ENCODE results near the gene MED13L. TPM values are rescaled to one million over a fixed set of nuclear protein-coding genes. Genes with fewer than 3 reads are reported as not detected.

The MED13L gene
- total and polyA plus RNA-seq, 2 of the 4 experiments (the other 2 are of a cell fraction): 17.9 to 49.1 TPM

DNA sequence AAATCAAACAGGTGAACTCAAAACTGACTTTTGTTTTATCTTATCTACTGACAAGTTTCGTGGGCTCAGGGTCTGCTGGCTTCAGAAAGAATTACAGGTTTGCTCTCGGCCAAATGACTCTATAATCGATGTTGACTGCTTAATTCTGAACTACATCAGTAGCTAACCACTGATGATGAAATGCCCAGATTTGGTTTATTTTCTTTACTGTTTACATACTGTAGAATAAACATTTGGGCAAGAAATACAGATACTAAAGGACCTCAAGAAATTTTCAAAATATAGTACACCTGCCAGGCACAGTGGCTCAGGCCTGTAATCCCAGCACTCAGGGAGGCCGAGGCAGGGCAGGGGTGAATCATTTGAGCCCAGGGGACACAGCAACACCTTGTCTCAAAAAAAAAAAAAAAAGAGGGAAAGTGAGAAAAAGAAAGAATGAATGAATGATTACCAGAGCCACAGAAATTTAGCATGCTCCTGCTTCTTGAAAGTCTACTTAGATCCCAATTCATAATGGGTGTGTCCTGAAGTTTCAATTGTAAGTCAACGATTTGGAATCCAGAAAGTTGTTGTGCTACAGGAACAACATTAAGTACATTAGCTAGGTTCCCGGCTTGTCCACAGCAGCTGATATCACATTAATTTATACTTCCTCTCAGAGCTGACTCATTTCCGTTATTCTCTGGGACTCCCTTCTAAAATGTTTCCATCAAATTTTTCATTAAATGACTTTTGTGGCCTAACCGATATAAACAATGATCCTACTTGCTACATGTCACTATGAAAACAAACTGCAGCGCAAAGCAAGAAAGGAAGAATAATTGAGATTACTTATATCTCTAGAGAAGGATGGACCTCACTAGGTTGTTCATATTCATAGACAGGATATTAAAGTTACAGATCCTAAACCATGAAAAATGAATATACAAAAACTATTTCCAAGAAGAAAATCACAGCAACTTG lies 134.3 kb downstream of the MED13L start:
- H2BK20ac ChIP-seq (ENCODE audit: low read depth, low read length): no peak overlapping the region
- peaks cover 15% of the 10 kb centered on the region for H3K4me1 ChIP-seq (ENCODE audit: control insufficient read depth, insufficient read depth, low read length)
- no peak overlapping the region for H2AFZ ChIP-seq (replicated peaks; ENCODE audit: low read length, poor library complexity)
- intact Hi-C loops (cut with micrococcal nuclease): loop anchor here (5.0 to 10.0 kb wide), 4 partner anchors 94 to 454 kb away; partner anchors contain the start of gene MED13L
- dilution Hi-C loops (cut with HindIII; ENCODE audit: low sequenced_read_pairs, unreplicated experiment): no loop called here
- no peaks in the 10 kb centered on the region for H3K27me3 ChIP-seq (ENCODE audit: control insufficient read depth, insufficient read depth, low read length)
- BruUV-seq (replicated peaks): no TSS peak
- H3K36me3 ChIP-seq (ENCODE audit: control insufficient read depth, insufficient read depth, low read length): no peaks in the 10 kb centered on the region
- H3K9ac ChIP-seq (ENCODE audit: low read depth, low read length): no peak overlapping the region
- peaks cover 26 to 70% of the 10 kb centered on the region in 2 experiments for H3K79me1 ChIP-seq (ENCODE audit: low read depth in 1 of 2, low read length in 2 of 2)
- H3K9me1 ChIP-seq (ENCODE audit: insufficient read depth, low read length): peaks cover 11% of the 10 kb centered on the region
- peak overlapping the region; percentile 68 for H2BK5ac ChIP-seq (ENCODE audit: low read depth, low read length, poor library complexity, severe bottlenecking)
- ChIA-PET POLR2A (ENCODE audit: unreplicated experiment) (no interaction called here), CTCF (interaction anchor here (1.0 kb wide), 1 partner anchor 21 kb away, joined by 3 read pairs; no protein-coding TSS in a partner anchor)
- no peak overlapping the region for H2BK15ac ChIP-seq (ENCODE audit: low read depth, low read length)
- no peak overlapping the region for H3K27ac ChIP-seq (ENCODE audit: insufficient read depth, low read length)
- no peak overlapping the region for H3K14ac ChIP-seq (replicated peaks; ENCODE audit: low read depth, low read length)
- no peak overlapping the region for H2AK9ac ChIP-seq (replicated peaks; ENCODE audit: low read depth, low read length, poor library complexity)
- H4K20me1 ChIP-seq (ENCODE audit: insufficient read depth, low read length): peaks cover 84% of the 10 kb centered on the region
- in situ Hi-C loops (cut with MboI; ENCODE audit: low sequenced_read_pairs): no loop called here
- no peak overlapping the region for H3K23ac ChIP-seq (ENCODE audit: low read depth, low read length)
- DNase-seq: peak; percentile 89
- H3K9me3 ChIP-seq (ENCODE audit: control insufficient read depth, insufficient read depth, low read length): no peaks in the 10 kb centered on the region
- H4K5ac ChIP-seq (ENCODE audit: low read depth, low read length): no peak overlapping the region
- no peak overlapping the region for H4K8ac ChIP-seq (ENCODE audit: low read depth in 2 of 2, low read length in 2 of 2)
- H3K18ac ChIP-seq (ENCODE audit: low read depth, low read length): no peak overlapping the region; the same call in 1 of the 2 replicates
- no peak overlapping the region for H2BK120ac ChIP-seq (ENCODE audit: low read depth, low read length)
- WGBS, 2 experiments (ENCODE audit: extremely low coverage in 2 of 2, insufficient read length in 1 of 2): no CpG with 5 or more reads among the region's 9 CpGs
- peak overlapping the region; percentile 74 for H3K4me2 ChIP-seq (ENCODE audit: low read depth, low read length)
- H3K56ac ChIP-seq (ENCODE audit: extremely low read depth, insufficient read depth, low read length): no peak overlapping the region
- peak; percentile 68 for ATAC-seq (ENCODE audit: low read depth)
- H3K4me3 ChIP-seq (ENCODE audit: insufficient read depth, low read depth, low read length): no peak overlapping the region
- TF ChIP-seq BHLHE40 (IDR thresholded peaks at IDR 0.05; ENCODE audit: low read depth, low read length): no peak
- peak; percentile 16; the same call in 1 of the 2 replicates for TF ChIP-seq SMC3 (IDR thresholded peaks at IDR 0.05; ENCODE audit: low read depth, low read length)
- TF ChIP-seq NFE2L2 (IDR thresholded peaks at IDR 0.05; ENCODE audit: low read depth, low read length): 0 out of 2 replicates have a peak, but pooled peaks have one; percentile 6
- peak; percentile 62 for TF ChIP-seq FOS (IDR thresholded peaks at IDR 0.05; ENCODE audit: low read depth, low read length)
- no peak for TF ChIP-seq MXI1 (IDR thresholded peaks at IDR 0.05; ENCODE audit: borderline replicate concordance, low read depth, low read length)
- TF ChIP-seq, protein P1, sequence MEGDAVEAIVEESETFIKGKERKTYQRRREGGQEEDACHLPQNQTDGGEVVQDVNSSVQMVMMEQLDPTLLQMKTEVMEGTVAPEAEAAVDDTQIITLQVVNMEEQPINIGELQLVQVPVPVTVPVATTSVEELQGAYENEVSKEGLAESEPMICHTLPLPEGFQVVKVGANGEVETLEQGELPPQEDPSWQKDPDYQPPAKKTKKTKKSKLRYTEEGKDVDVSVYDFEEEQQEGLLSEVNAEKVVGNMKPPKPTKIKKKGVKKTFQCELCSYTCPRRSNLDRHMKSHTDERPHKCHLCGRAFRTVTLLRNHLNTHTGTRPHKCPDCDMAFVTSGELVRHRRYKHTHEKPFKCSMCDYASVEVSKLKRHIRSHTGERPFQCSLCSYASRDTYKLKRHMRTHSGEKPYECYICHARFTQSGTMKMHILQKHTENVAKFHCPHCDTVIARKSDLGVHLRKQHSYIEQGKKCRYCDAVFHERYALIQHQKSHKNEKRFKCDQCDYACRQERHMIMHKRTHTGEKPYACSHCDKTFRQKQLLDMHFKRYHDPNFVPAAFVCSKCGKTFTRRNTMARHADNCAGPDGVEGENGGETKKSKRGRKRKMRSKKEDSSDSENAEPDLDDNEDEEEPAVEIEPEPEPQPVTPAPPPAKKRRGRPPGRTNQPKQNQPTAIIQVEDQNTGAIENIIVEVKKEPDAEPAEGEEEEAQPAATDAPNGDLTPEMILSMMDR (conservative IDR thresholded peaks at IDR 0.05; ENCODE audit: low read depth, low read length): no peak
- peak; percentile 36; the same call in 1 of the 2 replicates for TF ChIP-seq CEBPB (IDR thresholded peaks at IDR 0.05; ENCODE audit: low read depth, low read length)
- peak overlapping the region; percentile 13; the same call in 1 of the 2 replicates for H4K91ac ChIP-seq (ENCODE audit: insufficient read depth, low read depth, low read length)
- H2AK5ac ChIP-seq (ENCODE audit: low read depth, low read length): no peak overlapping the region
- H3K4ac ChIP-seq (ENCODE audit: low read depth, low read length): 0 out of 2 replicates have a peak overlapping the region, but pooled peaks have one; percentile 50
